NCI-H446 treated with DMSO at 0.1 percent for 48 hours (cell line): ENCODE results near the gene GFRAL.
"Not testable (repeated sequence)": the region's sequence is repeated elsewhere in the genome, so short reads cannot be mapped to it uniquely, and the experiment has no call there.

Source experiments
- DNase-seq: peaks from one replicate; lab custom pipeline; 2025; lab: John Stamatoyannopoulos, UW

Gene GFRAL

DNA sequence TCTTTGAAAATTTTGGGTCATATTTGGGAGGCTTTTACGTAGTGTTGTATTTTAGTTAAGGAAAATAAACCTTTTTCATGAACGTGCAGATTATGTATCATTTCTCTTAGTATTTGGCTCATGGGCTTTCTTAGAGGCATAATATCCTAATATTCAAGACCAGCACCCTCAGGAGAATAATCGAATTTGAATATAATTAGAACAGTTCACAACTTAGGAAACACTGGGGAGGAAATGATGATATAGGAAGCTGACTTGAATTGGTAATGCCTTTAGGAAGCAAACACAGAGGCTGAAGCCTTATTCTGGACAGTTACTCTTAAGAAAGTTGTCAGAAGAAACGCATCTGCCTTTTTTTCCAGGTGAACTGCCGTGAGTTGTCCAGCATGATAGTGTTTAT lies at the start of gene GFRAL:
GFRAL (plus strand) TSS at position 301 of the 400 bp plus-strand sequence; CDS start at position 387, 86 bp downstream.
- DNase-seq = no peak

GRCh38 chr6:55277646-55278045 lies 49.6 kb upstream of the GFRAL start:
- DNase-seq = no peak

- no peak for DNase-seq
These were observed 46.1 kb upstream of the GFRAL start for GRCh38 chr6:55281215-55281614.

DNA sequence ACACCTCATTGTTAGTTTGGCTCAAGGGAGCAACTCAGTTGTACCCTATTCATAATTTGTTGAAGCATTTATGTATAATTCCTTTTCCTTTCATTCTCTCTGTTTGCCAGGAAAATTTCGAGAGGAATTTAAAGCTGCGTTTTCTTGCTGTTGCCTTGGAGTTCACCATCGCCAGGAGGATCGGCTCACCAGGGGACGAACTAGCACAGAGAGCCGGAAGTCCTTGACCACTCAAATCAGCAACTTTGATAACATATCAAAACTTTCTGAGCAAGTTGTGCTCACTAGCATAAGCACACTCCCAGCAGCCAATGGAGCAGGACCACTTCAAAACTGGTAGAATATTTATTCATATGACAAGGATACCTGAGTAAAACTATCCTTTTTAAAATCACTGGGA lies 45.2 kb upstream of the GFRAL start:
- no peak for DNase-seq

DNA sequence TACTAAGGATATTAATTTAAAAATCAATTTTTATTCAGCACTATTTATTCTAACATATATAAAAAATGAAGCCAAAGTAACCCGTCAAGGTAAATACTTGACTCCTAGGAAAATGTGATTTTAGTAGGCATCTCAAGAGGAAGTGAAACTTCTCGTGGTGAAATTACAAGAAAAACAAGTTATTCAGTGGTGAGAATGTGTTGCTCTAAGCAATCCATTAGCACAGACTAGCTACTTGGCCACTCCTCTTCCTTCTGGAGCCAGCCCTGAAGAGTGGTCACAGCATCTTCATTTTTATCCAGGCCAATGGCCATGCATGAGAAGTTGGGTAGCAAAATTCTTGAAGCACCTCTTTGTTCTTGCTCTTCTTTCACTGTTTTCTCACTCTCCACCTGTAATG lies 40.4 kb upstream of the GFRAL start:
- no peak for DNase-seq

DNA sequence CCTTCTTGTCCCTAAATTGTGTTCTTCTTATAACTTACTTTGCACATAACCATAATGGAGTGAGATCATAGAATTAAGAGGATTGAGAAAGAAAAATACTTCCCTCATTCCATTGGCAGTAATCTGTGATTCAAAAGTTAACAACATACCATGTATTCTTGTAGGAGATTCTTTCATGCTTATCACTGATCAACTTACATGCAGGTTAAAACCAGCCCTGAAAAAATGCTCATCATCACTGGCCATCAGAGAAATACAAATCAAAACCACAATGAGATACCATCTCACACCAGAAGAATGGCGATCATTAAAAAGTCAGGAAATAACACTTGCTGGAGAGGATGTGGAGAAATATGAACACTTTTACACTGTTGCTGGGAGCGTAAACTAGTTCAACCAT lies 36.5 kb upstream of the GFRAL start:
- DNase-seq = no peak

GRCh38 chr6:55293116-55293515 lies 34.2 kb upstream of the GFRAL start:
- no peak for DNase-seq

DNA sequence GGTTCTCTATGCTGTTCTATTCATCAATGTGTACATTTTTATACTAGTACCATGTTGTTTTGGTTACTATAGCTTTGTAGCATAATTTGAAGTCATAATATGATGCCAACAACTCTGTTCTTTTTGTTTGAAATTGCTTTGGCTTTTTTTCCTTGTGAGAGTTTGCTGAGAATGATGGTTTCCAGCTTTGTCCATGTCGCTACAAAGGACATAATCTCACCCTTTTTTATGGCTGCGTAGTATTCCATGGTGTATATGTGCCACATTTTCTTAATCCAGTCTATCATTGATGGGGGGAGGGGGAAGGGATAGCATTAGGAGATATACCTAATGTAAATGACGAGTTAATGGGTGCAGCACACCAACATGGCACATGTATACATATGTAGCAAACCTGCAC lies 30.1 kb upstream of the GFRAL start:
- DNase-seq = not testable (repeated sequence)

DNA sequence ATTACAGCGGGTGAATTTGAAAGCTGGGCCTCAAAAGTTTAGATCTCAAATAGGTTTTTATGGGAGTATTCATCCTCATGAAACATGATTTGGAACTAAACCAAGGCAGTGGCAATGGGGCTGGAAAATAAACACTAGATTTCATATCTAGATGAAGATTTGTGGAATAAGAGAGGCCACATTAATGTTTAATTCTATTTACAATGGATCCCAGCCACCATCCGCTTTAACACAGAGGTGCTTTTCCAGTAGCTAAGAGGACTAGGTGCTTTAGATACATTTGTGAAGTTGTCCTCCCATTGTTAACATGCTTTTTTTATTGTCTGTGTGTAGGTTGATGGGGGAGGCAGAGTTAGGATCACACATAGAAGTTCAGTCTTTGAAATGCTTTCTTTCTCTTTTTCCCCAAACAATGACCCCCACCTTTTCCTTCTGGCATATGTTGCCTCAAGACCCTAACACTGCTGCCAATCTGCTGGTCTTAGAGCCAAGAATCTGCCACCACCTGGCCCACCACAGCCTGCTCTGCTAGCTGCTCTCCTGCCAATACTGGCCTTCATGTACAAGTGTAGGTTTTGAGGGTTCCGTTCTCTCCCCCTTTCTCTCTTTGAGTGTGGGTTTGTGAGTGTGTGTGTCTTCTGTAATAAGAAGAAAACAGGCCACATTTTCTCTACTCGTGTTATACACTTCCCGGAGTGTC lies 27.8 kb upstream of the GFRAL start:
- peak; percentile 91 for DNase-seq

- no peak for DNase-seq
These were observed 22.5 kb upstream of the GFRAL start for GRCh38 chr6:55304747-55305146.

GRCh38 chr6:55319961-55320695 lies 7.1 kb upstream of the GFRAL start:
- DNase-seq = no peak

DNA sequence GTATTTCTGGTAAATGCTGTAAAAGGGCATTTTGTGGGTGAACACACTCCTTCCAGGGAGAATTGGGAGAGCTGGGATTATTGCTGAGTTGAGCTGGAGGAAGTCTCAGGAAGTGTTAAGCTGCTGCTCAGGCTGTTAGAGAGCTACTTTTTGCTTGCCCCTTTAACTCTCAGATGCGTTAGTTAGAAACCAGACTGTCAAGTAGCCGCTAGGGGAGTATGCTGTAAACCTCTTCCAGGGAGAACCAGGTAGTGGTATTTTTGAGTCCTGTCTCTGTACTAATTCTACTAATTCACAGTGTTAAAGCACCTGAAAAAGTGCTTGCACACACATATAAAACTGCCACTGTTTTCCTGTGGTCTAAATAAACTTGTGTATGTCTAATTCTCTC lies 6.6 kb upstream of the GFRAL start:
- no peak for DNase-seq

DNA sequence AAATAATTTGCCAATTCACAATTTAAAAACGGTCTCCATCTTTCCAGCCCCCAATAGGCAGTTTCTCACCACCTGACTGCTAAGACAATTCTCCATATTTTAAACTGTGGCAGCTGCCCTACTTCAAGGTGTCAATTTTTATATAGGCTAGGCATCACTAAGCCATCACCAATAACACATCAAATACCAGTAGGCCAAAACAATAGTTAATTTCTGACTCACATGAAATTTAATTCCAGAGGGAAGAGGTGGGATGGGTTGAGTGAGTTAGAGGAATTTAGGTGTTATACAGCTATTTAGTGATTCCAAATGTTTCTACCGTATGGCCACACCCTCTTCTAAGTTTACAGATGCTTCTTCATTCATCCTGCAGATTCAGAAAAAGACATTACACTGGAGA lies 49.9 kb downstream of the GFRAL start:
- DNase-seq = no peak

DNA sequence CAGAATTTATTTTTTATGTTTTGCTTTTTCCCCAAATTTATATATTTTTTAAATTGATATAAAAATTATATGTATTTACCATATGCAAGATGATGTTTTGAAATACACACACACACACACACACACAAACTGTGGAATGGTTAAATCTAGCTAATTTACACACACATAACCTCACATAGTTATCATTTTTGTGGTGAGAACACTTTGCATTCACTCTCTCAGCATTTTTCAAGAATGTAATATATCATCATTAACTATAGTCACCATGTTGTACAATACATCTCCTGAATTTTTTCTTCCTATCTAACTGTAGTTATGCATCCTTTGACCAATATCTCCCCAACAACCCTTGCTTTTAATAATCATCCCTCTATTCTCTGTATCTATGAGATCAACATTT lies 52.2 kb downstream of the GFRAL start:
- DNase-seq = no peak

GRCh38 chr6:55379895-55380294 lies 52.6 kb downstream of the GFRAL start:
- DNase-seq = no peak

GRCh38 chr6:55388211-55388610 lies 60.9 kb downstream of the GFRAL start:
- DNase-seq = no peak

- no peak for DNase-seq
These were observed 68.6 kb downstream of the GFRAL start for GRCh38 chr6:55395871-55396270.

GRCh38 chr6:55397986-55398385 lies 70.7 kb downstream of the GFRAL start:
- no peak for DNase-seq

DNA sequence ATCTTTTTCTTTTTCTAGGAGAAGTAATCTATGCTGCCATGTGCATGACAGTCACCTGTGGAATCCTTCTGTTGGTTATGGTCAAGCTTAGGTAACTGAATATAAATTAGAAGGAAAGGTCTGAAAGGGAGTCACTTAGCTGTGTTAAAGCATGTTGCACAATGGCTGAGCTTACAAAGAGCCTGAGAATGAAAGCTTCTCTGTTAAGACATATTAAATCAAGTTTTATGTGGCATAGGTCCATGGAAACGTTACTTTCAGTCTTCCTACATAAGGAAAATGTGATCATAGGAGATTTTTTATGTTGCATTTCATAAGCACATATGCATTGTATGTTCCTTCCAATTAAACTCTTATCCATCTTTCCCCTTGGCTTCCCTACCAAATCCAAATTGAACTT lies 72.1 kb downstream of the GFRAL start:
- DNase-seq = no peak

DNA sequence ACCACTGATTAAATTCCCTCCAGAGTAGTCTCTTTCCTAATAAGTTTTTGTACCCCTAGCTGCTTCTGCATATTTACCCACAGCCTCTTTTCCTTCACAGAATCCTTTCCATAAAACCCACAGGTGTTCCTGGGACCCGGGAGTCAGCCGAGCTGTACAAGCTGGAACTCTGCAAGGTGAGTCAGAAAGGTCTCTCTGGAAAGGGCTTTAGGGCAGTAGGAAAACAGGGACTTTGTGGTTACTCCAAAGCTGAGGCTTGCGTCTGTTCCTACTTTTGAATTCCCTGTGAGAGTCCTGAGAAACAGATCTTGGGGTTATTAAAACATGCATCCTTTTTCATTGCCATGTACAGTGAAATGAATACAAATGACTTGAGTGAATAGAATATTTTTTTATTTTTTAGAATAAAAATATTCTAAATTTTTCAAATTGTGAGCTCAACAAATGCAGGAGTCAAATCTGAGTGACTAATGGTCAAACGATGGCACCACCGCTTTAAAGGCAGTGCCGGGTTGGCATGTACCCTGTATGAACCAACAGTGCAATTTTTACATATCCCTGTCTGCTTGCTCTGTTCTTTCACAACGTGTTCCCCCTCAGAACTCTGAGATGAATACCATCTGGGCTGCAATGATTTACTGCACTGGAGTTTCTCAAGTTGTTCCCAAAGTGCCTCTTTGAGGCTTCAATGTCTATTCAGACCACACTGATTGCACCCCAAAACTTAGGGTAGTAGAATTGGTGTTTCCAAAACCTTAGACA lies 78.4 kb downstream of the GFRAL start:
- no peak for DNase-seq

DNA sequence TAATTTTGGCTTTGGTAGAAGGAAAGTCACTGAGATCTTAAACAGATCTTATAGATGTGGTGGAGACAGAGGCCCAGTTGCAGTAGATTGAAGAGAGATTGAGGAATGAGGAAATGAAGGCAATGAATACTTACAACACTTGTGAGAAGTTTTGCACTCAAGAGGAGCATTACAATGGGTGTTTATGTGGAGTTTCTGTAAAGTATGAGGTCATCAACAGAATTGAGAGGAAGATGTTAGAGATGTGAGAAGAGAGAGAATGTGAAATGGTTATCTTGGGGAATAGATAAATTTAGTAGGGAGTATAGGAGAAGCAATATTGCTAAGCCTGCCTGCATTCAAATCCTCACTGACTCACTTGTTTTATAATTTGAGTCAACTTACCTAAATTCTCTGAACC lies 83.4 kb downstream of the GFRAL start:
- DNase-seq = no peak

GRCh38 chr6:55423933-55424332 lies 96.7 kb downstream of the GFRAL start:
- no peak for DNase-seq
